NCI-H1930 (cell line): ENCODE results near the gene ORM1.
"Not testable (repeated sequence)": the region's sequence is repeated elsewhere in the genome, so short reads cannot be mapped to it uniquely, and the experiment has no call there.

Experiments
- DNase-seq, 2 experiments: peaks; one replicate each; lab custom pipeline; 2025; lab: John Stamatoyannopoulos, UW

Gene ORM1

GRCh38 chr9:114325684-114326254 lies 2.9 kb downstream of the ORM1 start:
- DNase-seq = not testable (repeated sequence)

GRCh38 chr9:114327749-114328148 lies 4.9 kb downstream of the ORM1 start:
- DNase-seq = no peak

DNA sequence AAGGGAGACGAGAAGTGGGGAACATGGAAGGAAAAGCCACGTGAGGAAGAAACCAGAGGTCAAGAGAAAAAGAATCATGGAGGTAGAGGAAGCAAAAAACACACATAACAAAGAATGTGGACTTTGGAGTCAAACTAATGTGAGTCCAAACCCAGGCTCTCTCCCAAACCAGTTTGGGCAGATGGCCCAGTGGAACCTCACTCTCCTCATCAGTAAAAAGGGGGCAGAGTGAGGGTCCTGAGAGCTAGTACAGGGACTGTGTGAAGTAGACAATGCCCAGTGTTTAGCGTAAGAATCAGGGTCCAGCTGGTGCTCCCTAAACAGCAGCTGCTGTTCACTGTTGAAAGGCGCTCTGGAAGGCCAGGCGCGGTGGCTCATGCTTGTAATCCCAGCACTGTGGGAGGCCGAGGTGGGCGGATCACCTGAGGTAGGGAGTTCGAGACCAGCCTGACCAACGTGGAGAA lies 5.5 kb downstream of the ORM1 start:
- not testable (repeated sequence) for DNase-seq

- DNase-seq = not testable (repeated sequence)
These were observed 6.2 kb downstream of the ORM1 start for GRCh38 chr9:114328937-114329624.

DNA sequence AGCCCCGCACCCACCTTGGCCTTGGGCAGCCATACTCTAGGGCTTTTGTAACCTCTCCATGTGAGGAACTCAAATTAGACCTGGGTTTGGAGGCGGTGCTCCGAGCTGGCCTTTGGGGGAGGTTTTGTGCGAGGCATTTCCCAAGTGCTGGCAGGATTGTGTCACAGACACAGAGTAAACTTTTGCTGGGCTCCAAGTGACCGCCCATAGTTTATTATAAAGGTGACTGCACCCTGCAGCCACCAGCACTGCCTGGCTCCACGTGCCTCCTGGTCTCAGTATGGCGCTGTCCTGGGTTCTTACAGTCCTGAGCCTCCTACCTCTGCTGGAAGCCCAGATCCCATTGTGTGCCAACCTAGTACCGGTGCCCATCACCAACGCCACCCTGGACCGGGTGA lies 6.7 kb downstream of the ORM1 start, which contains the start of gene ORM2:
Gene ORM2 (plus strand): TSS at position 245 of the 398 bp plus-strand sequence. CDS start 36 bp downstream, at position 281.
- not testable (repeated sequence) for DNase-seq

DNA sequence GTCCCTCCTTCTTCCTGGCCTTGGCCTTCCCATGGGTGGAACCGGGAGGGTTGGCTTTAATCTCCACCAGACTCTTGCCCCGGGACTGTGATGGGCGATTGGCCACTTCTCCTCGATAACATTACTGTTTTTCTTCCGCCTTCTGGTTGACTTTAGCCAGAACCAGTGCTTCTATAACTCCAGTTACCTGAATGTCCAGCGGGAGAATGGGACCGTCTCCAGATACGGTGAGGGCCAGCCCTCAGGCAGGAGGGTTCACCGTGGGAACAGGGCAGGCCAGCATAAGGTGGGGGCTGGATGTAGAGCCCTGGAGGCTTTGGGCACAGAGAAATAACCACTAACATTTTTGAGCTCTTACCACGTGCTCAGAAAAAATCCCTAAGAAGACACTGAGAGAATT lies 7.7 kb downstream of the ORM1 start:
- no peak for DNase-seq

GRCh38 chr9:114331229-114332195 lies 8.6 kb downstream of the ORM1 start:
- DNase-seq = not testable (repeated sequence)

GRCh38 chr9:114332474-114333040 lies 9.7 kb downstream of the ORM1 start:
- not testable (repeated sequence) for DNase-seq

DNA sequence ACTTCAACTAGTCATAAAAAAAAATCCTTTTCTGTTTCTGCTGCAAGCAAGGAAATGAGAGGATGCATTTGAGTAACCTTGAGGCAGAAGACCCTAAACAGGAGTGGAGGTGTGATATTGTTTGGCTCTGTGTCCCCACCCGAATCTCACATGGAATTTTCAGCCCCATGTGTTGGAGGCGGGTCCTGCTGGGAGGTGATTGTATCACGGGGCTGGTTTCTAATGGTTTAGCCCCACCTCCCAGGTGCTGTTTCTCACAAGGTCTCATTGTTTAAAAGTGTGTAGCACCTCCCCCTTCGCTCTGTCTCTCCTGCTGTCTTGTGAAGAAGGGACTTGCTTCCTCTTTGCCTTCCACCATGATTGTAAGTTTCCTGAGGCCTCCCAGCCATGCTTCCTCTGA lies 10.8 kb downstream of the ORM1 start:
- DNase-seq = not testable (repeated sequence)

GRCh38 chr9:114334490-114334889 lies 11.6 kb downstream of the ORM1 start:
- no peak for DNase-seq

DNA sequence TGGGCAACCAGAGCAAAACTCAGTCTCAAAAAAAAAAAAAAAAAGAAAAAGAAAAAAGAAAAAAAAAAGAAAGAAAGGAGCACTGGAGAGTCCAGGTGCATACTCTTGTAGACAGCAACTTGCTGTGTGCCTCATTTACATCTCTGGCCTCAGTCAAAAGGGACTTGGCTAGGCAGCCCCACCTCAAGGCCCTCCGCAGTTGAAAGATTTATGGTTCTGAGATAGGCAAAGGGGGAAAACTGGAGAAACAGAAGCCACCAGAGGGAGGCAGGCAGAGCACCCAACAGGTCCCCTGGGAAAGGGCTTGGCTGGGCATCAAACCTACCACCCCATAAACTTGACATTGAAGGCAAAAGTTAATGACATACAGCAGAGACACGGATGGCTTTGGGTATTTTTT lies 12.8 kb downstream of the ORM1 start:
- no peak for DNase-seq

GRCh38 chr9:114336157-114336556 lies 13.3 kb downstream of the ORM1 start:
- DNase-seq = no peak

DNA sequence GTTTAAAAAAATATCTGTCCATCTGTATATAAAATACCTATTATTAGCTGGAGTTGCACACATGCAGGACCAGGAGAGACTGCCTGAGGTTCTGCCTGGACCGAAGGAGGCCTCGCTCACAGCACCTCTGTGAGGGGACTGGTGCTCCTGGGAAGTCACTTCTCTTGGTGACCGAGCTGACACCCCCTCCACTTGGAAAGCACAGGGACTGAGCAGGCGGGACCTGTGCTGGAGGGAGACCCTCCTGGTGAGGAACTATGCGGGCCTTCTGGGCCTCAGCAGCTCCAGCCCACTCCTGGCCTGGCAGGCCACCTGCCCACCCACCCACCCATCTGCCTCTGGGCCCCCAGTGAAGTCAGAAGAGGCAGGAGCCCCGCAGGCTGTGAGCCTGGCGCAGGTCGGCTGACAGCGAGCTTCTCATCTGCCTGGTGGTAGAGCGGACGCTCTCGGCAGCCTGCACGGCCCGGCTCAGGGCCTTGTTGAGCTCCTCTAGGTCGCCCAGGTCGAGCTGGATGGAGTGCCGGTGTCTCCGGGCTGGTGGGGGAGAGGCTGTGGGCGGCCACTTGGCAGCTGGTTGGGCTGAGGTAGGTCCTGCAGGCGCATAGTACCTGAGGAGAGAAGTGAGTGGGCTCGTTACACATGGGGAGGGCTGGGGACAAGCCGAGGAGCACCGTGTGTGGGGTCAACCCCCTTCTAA lies 13.9 kb downstream of the ORM1 start:
- DNase-seq = no peak

DNA sequence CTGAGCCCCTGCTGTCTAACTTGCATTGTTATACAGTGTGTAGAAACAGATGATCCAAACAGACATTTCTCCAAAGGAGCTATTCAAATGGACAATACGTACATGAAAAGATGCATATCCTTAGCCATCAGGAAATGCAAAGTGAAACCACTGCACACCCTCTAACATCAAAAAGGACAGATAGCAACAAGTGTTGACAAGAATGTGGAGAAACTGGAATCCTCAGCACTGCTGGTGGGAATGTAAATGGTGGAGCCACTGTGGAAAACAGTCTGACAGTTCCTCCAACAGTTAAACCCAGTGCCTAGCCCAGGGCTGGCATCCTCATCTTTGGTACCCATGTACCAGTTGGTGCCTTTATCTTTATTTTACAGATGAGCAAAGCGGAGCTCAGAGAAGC lies 15.3 kb downstream of the ORM1 start:
- DNase-seq = no peak

- no peak for DNase-seq
These were observed 16.4 kb downstream of the ORM1 start for GRCh38 chr9:114339130-114339908.

GRCh38 chr9:114341152-114341830 lies 18.4 kb downstream of the ORM1 start:
- DNase-seq = no peak

GRCh38 chr9:114341991-114342390 lies 19.1 kb downstream of the ORM1 start:
- no peak for DNase-seq

DNA sequence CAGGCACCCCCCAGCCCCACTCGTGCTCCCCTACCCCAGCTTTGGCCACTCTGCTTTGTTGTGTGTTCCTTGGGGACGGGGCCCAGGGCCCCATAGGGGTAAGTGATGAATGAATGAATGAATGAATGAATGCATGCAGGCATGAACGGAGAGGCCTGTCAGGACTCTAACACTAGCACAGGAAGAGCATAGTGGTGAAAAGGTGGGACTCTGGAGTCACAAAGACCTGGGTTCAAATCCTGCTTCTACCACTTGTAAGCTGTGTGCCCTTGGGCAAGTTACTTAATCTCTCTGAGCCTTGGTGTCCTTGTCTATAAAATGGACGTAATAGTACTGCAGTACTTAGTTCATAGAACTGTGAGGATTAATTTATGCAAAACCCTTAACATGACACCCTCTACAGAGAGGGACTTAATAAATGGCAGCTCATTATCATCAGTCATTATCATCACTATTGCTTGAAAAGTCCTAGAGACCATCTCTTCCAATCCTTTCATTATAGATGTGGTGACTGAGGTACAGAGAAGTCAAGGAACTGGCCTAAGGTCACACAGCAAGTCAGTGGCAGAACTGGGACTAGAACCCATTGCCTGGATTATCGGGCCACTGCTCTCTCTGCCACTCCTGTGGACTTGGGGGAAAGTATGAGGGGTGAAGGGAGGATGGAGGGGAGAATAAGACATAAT lies 20.0 kb downstream of the ORM1 start:
- DNase-seq = no peak

DNA sequence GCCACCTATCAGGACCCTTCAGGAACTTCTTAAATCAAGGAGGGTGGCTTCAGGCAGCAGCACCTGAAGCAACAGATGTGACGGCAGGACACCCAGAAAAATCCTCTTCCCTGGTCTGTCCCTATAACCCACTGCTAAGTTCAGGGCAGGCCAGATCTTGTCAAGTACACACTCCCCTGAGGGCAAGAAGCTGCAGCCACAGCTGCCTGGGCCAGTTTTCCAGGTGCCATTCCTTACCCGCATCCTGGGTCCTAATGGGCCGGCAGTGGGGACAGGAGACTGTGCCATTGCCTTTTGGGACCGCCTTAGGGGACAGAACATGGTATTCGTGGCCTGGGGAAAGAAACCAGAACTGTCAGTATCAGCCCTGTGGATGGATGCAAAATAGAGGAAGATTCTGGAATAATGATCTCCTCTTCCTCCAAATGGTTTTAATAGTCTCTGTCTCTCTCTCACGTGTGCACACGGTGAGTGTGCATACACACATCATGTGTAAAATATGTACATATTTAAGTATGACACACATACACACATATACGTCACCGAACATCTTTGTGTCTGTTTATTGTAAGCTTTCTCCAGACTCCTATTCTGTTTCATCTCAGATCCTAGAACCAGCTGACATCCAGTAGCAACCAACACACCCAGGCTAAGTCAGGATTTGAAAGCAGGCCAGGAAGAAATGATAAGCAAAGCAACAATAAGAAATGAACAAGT lies 20.7 kb downstream of the ORM1 start:
- DNase-seq = no peak
